Liver (tissue), 9 donors: ENCODE data around the gene APOBEC3A. TPM values are rescaled to one million over a fixed set of nuclear protein-coding genes. Genes with fewer than 3 reads are reported as not detected.

Experiments
- DNase-seq: peaks from one replicate; pipeline ENCODE4 v3.0.0-alpha.2; 2017; ENCODE audit warnings: low spot score
- H3K27ac ChIP-seq, 2 donors: one replicate each; pipeline ENCODE4 v1.7.0; 2013; ENCODE audit warnings: inconsistent platforms in 2 of 2, low read length in 2 of 2, control low read depth in 1 of 2, low read depth in 1 of 2, mild to moderate bottlenecking in 1 of 2
- H3K27me3 ChIP-seq, 4 donors: one replicate each; pipeline versions ENCODE4 v1.6.1 to v1.7.0; 2013; ENCODE audit warnings: low read length in 3 of 4, inconsistent platforms in 1 of 4, mild to moderate bottlenecking in 1 of 4, moderate library complexity in 1 of 4; ENCODE audit not compliant: control insufficient read depth in 4 of 4, insufficient read depth in 4 of 4
- H3K36me3 ChIP-seq, 4 donors: one replicate each; pipeline versions ENCODE4 v1.6.1 to v1.7.0; 2013; ENCODE audit warnings: low read length in 3 of 4, mild to moderate bottlenecking in 3 of 4, low read depth in 1 of 4, moderate library complexity in 1 of 4; ENCODE audit not compliant: control insufficient read depth in 4 of 4, insufficient read depth in 3 of 4
- H3K4me1 ChIP-seq, 4 donors: one replicate each; pipeline versions ENCODE4 v1.6.1 to v1.7.0; 2013; ENCODE audit warnings: low read length in 3 of 4, mild to moderate bottlenecking in 3 of 4, moderate library complexity in 1 of 4; ENCODE audit not compliant: control insufficient read depth in 4 of 4, insufficient read depth in 4 of 4
- H3K4me3 ChIP-seq, 3 donors: one replicate each; pipeline versions ENCODE4 v1.6.1 to v1.7.0; 2013; ENCODE audit warnings: low read length in 3 of 3, control low read depth in 1 of 3, low read depth in 1 of 3, mild to moderate bottlenecking in 1 of 3
- H3K9ac ChIP-seq, 2 donors: one replicate each; pipeline ENCODE4 v1.7.0; 2013; ENCODE audit warnings: low read length in 2 of 2, mild to moderate bottlenecking in 2 of 2, moderate library complexity in 2 of 2, control low read depth in 1 of 2, low read depth in 1 of 2
- H3K9me3 ChIP-seq, 4 donors: one replicate each; pipeline versions ENCODE4 v1.6.1 to v1.7.0; 2013; ENCODE audit warnings: low read length in 3 of 4; ENCODE audit not compliant: control insufficient read depth in 4 of 4
- EGR1 ChIP-seq, 2 donors: IDR thresholded peaks; 2 replicates each; pipeline ENCODE4 v1.6.1; 2016 to 2018; ENCODE audit warnings: antibody characterized with exemption in 2 of 2, low read depth in 2 of 2
- FOXA1 ChIP-seq: IDR thresholded peaks from 2 replicates; pipeline ENCODE4 v1.6.1; 2016; ENCODE audit warnings: antibody characterized with exemption
- FOXA2 ChIP-seq: IDR thresholded peaks from 2 replicates; pipeline ENCODE4 v1.6.1; 2016; ENCODE audit warnings: antibody characterized with exemption
- GABPA ChIP-seq, 2 donors: IDR thresholded peaks in 1 of 2; conservative IDR thresholded peaks in 1 of 2; 2 replicates each; pipeline ENCODE4 v1.6.1; 2016; ENCODE audit warnings: antibody characterized with exemption in 2 of 2, mild to moderate bottlenecking in 1 of 2, moderate library complexity in 1 of 2
- HNF4A ChIP-seq, 2 donors: conservative IDR thresholded peaks; 2 replicates each; pipeline ENCODE4 v1.6.1; 2016; ENCODE audit warnings: antibody characterized with exemption in 2 of 2, mild to moderate bottlenecking in 2 of 2
- HNF4G ChIP-seq: IDR thresholded peaks from 2 replicates; pipeline ENCODE4 v1.6.1; 2016; ENCODE audit warnings: antibody characterized with exemption
- JUND ChIP-seq, 2 donors: IDR thresholded peaks; 2 replicates each; pipeline ENCODE4 v1.6.1; 2016; ENCODE audit warnings: antibody characterized with exemption in 2 of 2
- NR2F2 ChIP-seq: IDR thresholded peaks from 2 replicates; pipeline ENCODE4 v1.6.1; 2016; ENCODE audit warnings: antibody characterized with exemption
- RAD21 ChIP-seq, 2 donors: IDR thresholded peaks; 2 replicates each; pipeline ENCODE4 v1.6.1; 2016; ENCODE audit warnings: antibody characterized with exemption in 2 of 2, mild to moderate bottlenecking in 2 of 2
- TAF1 ChIP-seq: conservative IDR thresholded peaks from 2 replicates; pipeline ENCODE4 v1.6.1; 2016; ENCODE audit warnings: antibody characterized with exemption, mild to moderate bottlenecking
- YY1 ChIP-seq: IDR thresholded peaks from 2 replicates; pipeline ENCODE4 v1.6.1; 2016; ENCODE audit warnings: antibody characterized with exemption, mild to moderate bottlenecking
- WGBS: extraction: QIAGEN DNeasy Blood & Tissue Kit; methylation state at CpG from one replicate; pipeline ENCODE4 v1.1.7; 2013; 5-methylcytosine and 5-hydroxymethylcytosine counted together
- polyA plus RNA-seq, 2 donors: library from polyadenylated mRNA; stranded (reverse) in 1 of 2; unstranded in 1 of 2; fragments of 200-250 nt in 1 of 2; fragments of >200 nt in 1 of 2; fragmentation: Nextera tagmentation in 1 of 2; extraction: Ambion mirVana in 1 of 2; gene quantifications; one replicate each; pipeline versions ENCODE4 v1.2.1 to v1.2.3, GENCODE V29; 2013 to 2015
- total RNA-seq, 2 donors: library from RNA; depleted of rRNA; stranded (reverse); fragments of >200 nt; gene quantifications; one replicate each; pipeline ENCODE4 v1.2.3, GENCODE V29; 2014
- TF ChIP-seq, protein P1 (sequence below): IDR thresholded peaks from 2 replicates; pipeline ENCODE4 v1.6.1; 2016; ENCODE audit warnings: antibody characterized with exemption
- TF ChIP-seq, protein P2 (sequence below): IDR thresholded peaks from 2 replicates; pipeline ENCODE4 v1.6.1; 2016; ENCODE audit warnings: antibody characterized with exemption, mild to moderate bottlenecking
- TF ChIP-seq, protein P3 (sequence below): fragments of 150-350 bp; IDR thresholded peaks from 2 replicates; pipeline ENCODE4 v1.5.1; 2017; ENCODE audit warnings: improper control_type of control experiment, low read depth, low read length; ENCODE audit not compliant: missing input control
- donor health status: healthy.
- donor health status: healthy.
- donor health status: healthy.
- donor health status: healthy.
- donor health status: healthy.

APOBEC3A gene
- total and polyA plus RNA-seq, 4 donors, result 0.26 to 8.7 (median 4.6) TPM

- H3K9ac ChIP-seq, result no peak overlapping the region
- no peak for DNase-seq
- H3K9me3 ChIP-seq, result no peaks in the 10 kb centered on the region
- peaks cover 0 to 5% (median under 1%) of the 10 kb centered on the region in 4 donors for H3K27me3 ChIP-seq
- WGBS, result 94% methylated on average over 4 of the region's 4 CpGs
- H3K4me1 ChIP-seq, result peaks cover 0 to 4% (median 0%) of the 10 kb centered on the region in 4 donors
- H3K36me3 ChIP-seq, result no peaks in the 10 kb centered on the region
- no peak for TF ChIP-seq FOXA1
- no peak for TF ChIP-seq RAD21 (IDR thresholded peaks at IDR 0.05)
- no peak for TF ChIP-seq EGR1 (IDR thresholded peaks at IDR 0.05; ENCODE audit: low read depth in 2 of 2)
- TF ChIP-seq, protein P1, sequence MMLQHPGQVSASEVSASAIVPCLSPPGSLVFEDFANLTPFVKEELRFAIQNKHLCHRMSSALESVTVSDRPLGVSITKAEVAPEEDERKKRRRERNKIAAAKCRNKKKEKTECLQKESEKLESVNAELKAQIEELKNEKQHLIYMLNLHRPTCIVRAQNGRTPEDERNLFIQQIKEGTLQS, result no peak
- no peak for TF ChIP-seq GABPA (IDR thresholded peaks at IDR 0.05 in 1 of 2, conservative IDR thresholded peaks at IDR 0.05 in 1 of 2)
- TF ChIP-seq JUND (IDR thresholded peaks at IDR 0.05), result no peak
- no peak for TF ChIP-seq NR2F2
- no peak overlapping the region for H3K27ac ChIP-seq
- no peak overlapping the region for H3K4me3 ChIP-seq
These were observed 20.4 kb upstream of the APOBEC3A start for GRCh38 chr22:38937036-38937435.

- H3K36me3 ChIP-seq, result no peaks in the 10 kb centered on the region
- no peak overlapping the region for H3K9ac ChIP-seq
- WGBS, result 86% methylated on average over 12 of the region's 12 CpGs
- peaks cover 0 to 4% (median 0%) of the 10 kb centered on the region in 4 donors for H3K4me1 ChIP-seq
- no peaks in the 10 kb centered on the region for H3K9me3 ChIP-seq
- peaks cover 0 to 5% (median under 1%) of the 10 kb centered on the region in 4 donors for H3K27me3 ChIP-seq
- no peak for TF ChIP-seq JUND (IDR thresholded peaks at IDR 0.05)
- no peak for TF ChIP-seq TAF1
- TF ChIP-seq EGR1 (IDR thresholded peaks at IDR 0.05; ENCODE audit: low read depth in 2 of 2), result no peak
- TF ChIP-seq, protein P1, result no peak
- TF ChIP-seq HNF4G, result no peak
- no peak for TF ChIP-seq NR2F2
- TF ChIP-seq YY1, result no peak
- no peak for TF ChIP-seq RAD21 (IDR thresholded peaks at IDR 0.05)
- no peak for TF ChIP-seq FOXA1
- no peak for TF ChIP-seq FOXA2
- TF ChIP-seq, protein P2, sequence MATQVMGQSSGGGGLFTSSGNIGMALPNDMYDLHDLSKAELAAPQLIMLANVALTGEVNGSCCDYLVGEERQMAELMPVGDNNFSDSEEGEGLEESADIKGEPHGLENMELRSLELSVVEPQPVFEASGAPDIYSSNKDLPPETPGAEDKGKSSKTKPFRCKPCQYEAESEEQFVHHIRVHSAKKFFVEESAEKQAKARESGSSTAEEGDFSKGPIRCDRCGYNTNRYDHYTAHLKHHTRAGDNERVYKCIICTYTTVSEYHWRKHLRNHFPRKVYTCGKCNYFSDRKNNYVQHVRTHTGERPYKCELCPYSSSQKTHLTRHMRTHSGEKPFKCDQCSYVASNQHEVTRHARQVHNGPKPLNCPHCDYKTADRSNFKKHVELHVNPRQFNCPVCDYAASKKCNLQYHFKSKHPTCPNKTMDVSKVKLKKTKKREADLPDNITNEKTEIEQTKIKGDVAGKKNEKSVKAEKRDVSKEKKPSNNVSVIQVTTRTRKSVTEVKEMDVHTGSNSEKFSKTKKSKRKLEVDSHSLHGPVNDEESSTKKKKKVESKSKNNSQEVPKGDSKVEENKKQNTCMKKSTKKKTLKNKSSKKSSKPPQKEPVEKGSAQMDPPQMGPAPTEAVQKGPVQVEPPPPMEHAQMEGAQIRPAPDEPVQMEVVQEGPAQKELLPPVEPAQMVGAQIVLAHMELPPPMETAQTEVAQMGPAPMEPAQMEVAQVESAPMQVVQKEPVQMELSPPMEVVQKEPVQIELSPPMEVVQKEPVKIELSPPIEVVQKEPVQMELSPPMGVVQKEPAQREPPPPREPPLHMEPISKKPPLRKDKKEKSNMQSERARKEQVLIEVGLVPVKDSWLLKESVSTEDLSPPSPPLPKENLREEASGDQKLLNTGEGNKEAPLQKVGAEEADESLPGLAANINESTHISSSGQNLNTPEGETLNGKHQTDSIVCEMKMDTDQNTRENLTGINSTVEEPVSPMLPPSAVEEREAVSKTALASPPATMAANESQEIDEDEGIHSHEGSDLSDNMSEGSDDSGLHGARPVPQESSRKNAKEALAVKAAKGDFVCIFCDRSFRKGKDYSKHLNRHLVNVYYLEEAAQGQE, result no peak
- no peak for TF ChIP-seq GABPA (IDR thresholded peaks at IDR 0.05 in 1 of 2, conservative IDR thresholded peaks at IDR 0.05 in 1 of 2)
- no peak for TF ChIP-seq HNF4A (conservative IDR thresholded peaks at IDR 0.05)
- TF ChIP-seq, protein P3, sequence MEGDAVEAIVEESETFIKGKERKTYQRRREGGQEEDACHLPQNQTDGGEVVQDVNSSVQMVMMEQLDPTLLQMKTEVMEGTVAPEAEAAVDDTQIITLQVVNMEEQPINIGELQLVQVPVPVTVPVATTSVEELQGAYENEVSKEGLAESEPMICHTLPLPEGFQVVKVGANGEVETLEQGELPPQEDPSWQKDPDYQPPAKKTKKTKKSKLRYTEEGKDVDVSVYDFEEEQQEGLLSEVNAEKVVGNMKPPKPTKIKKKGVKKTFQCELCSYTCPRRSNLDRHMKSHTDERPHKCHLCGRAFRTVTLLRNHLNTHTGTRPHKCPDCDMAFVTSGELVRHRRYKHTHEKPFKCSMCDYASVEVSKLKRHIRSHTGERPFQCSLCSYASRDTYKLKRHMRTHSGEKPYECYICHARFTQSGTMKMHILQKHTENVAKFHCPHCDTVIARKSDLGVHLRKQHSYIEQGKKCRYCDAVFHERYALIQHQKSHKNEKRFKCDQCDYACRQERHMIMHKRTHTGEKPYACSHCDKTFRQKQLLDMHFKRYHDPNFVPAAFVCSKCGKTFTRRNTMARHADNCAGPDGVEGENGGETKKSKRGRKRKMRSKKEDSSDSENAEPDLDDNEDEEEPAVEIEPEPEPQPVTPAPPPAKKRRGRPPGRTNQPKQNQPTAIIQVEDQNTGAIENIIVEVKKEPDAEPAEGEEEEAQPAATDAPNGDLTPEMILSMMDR, result no peak
- no peak for DNase-seq
- H3K4me3 ChIP-seq, result no peak overlapping the region
- H3K27ac ChIP-seq, result no peak overlapping the region
These were observed 19.9 kb upstream of the APOBEC3A start for GRCh38 chr22:38937541-38937940.
